ENCODE results near the gene SPECC1L. TPM values are rescaled to one million over a fixed set of nuclear protein-coding genes. Genes with fewer than 3 reads are reported as not detected.

Gene SPECC1L
- total and polyA plus RNA-seq, 2 of the 8 experiments (the other 6 are each of a cell fraction or from before 2014, with no cell fraction given): 15.7 to 61.6 TPM

GRCh38 chr22:24376002-24376401 is 105.4 kb downstream of the SPECC1L start (continued):
- TF ChIP-seq USF2 (IDR thresholded peaks at IDR 0.05; ENCODE audit: low read length): no peak
